Erythroblast (primary cell): ENCODE data around the gene DUOX1.
A peak's percentile ranks its signal among the peaks of the same experiment; 100 is the strongest.

Source experiments
- GATA1 ChIP-seq: IDR thresholded peaks from 2 replicates; pipeline ENCODE4 v1.6.1; 2011; ENCODE audit warnings: low read depth, mild to moderate bottlenecking, control low read depth, low read length, moderate library complexity
- POLR2A ChIP-seq: IDR thresholded peaks from 2 replicates; pipeline ENCODE4 v1.6.1; 2011; ENCODE audit warnings: mild to moderate bottlenecking, low read length

- TF ChIP-seq POLR2A (peak; percentile 60), GATA1 (no peak)
These were observed 70.4 kb downstream of the DUOX1 start for GRCh38 chr15:45200001-45200798.
